Measurements from ENCODE around the gene PREP.

The PREP gene

DNA sequence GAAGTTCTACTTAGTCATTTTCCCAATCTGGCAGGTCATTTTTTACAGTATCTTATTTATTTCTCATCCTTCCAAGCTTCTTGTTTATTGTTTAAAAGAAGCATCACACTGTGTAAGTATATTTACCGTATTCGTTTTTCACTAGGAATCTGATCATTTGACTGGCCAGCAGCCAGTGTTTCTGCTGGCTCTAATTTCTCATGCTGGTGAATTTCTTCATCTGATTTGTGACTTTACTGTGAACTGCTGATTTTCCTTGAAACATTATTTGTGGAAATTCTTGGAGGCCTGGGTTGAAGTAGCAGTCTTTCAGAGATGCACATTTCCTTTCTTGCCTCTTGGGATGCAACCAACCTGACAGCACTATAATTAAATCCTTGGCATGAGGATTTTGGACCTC, 65.9 kb downstream of the PREP start:
- Histone ChIP-seq H3K4me3 (replicated peaks; ENCODE audit: insufficient read depth, low read length) (no peak overlapping the region), H3K27ac (replicated peaks) (no peak overlapping the region), H3K27me3 (ENCODE audit: insufficient read depth, poor library complexity, severe bottlenecking) (no peaks in the 10 kb centered on the region)
- no peak for DNase-seq (ENCODE audit: low read depth in 1 of 2, low spot score in 1 of 2)
- no peak for TF ChIP-seq REST (IDR thresholded peaks at IDR 0.05; ENCODE audit: insufficient replicate concordance, low read depth)
- no peak for TF ChIP-seq GABPA (IDR thresholded peaks at IDR 0.05; ENCODE audit: low read depth)
- TF ChIP-seq POLR2AphosphoS5 (IDR thresholded peaks at IDR 0.05; ENCODE audit: low read depth): no peak
- no peak for TF ChIP-seq SPI1 (IDR thresholded peaks at IDR 0.05; ENCODE audit: borderline replicate concordance, low read depth)
- TF ChIP-seq CTCF (IDR thresholded peaks at IDR 0.05; ENCODE audit: insufficient read depth, low read length): no peak

GRCh38 chr6:105332576-105332975, 70.3 kb downstream of the PREP start:
- TF ChIP-seq REST (IDR thresholded peaks at IDR 0.05; ENCODE audit: insufficient replicate concordance, low read depth) (no peak), SPI1 (IDR thresholded peaks at IDR 0.05; ENCODE audit: borderline replicate concordance, low read depth) (no peak), GABPA (IDR thresholded peaks at IDR 0.05; ENCODE audit: low read depth) (no peak), POLR2AphosphoS5 (IDR thresholded peaks at IDR 0.05; ENCODE audit: low read depth) (no peak), CTCF (IDR thresholded peaks at IDR 0.05; ENCODE audit: insufficient read depth, low read length) (no peak)
- Histone ChIP-seq H3K27ac (replicated peaks) (no peak overlapping the region), H3K4me3 (replicated peaks; ENCODE audit: insufficient read depth, low read length) (no peak overlapping the region), H3K27me3 (ENCODE audit: insufficient read depth, poor library complexity, severe bottlenecking) (no peaks in the 10 kb centered on the region)
- no peak for DNase-seq (ENCODE audit: low read depth in 1 of 2, low spot score in 1 of 2)

DNA sequence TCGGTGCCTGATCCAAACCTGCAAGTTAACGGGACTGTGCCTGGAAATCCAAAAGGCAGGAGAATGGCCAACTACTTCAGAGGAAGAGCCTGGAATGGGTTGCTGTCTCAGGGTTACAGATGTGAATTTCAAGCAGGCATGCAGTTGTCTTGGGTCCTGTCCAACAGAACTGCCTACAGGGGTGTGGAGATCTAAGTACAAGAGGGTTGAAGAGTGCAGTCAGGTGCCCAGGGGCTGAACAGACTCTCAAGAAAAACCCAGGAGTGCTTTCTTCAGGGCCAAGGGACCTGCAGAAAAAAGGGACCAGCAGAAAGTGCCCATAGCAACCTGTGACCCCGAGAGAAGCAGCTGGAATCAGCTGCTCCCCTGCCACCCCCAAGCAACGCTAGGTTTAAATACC, 71.0 kb downstream of the PREP start:
- no peak for DNase-seq (ENCODE audit: low read depth in 1 of 2, low spot score in 1 of 2)
- H3K27ac ChIP-seq (replicated peaks): no peak overlapping the region
- no peaks in the 10 kb centered on the region for H3K27me3 ChIP-seq (ENCODE audit: insufficient read depth, poor library complexity, severe bottlenecking)
- no peak overlapping the region for H3K4me3 ChIP-seq (replicated peaks; ENCODE audit: insufficient read depth, low read length)
- TF ChIP-seq CTCF (IDR thresholded peaks at IDR 0.05; ENCODE audit: insufficient read depth, low read length) (no peak), GABPA (IDR thresholded peaks at IDR 0.05; ENCODE audit: low read depth) (no peak), POLR2AphosphoS5 (IDR thresholded peaks at IDR 0.05; ENCODE audit: low read depth) (no peak), REST (IDR thresholded peaks at IDR 0.05; ENCODE audit: insufficient replicate concordance, low read depth) (no peak), SPI1 (IDR thresholded peaks at IDR 0.05; ENCODE audit: borderline replicate concordance, low read depth) (no peak)
